ENCODE results near the gene ARHGAP23.
"Not testable (repeated sequence)": the region's sequence is repeated elsewhere in the genome, so short reads cannot be mapped to it uniquely, and the experiment has no call there.

The ARHGAP23 gene

GRCh38 chr17:38425744-38426143 lies 2.5 kb upstream of the ARHGAP23 start:
- Mint-ChIP-seq H3K9me3 (no peaks in the 10 kb centered on the region), H3K4me3 (peak overlapping the region in 1 of 2 donors; percentile 5), H3K27me3 (peaks cover 57 to 76% of the 10 kb centered on the region in 2 donors), H3K27ac (no peak overlapping the region), H3K36me3 (ENCODE audit: insufficient read depth) (peaks cover 4% of the 10 kb centered on the region), H3K4me1 (ENCODE audit: low read depth in 2 of 2) (peaks cover 6 to 7% of the 10 kb centered on the region in 2 donors)
- DNase-seq (no peak), ATAC-seq (replicated peaks) (no peak)

- H3K4me3 Mint-ChIP-seq = no peak overlapping the region
- H3K4me1 Mint-ChIP-seq (ENCODE audit: low read depth in 2 of 2) = peaks cover 6 to 7% of the 10 kb centered on the region in 2 donors
- DNase-seq (no peak), ATAC-seq (replicated peaks) (no peak)
- H3K36me3 Mint-ChIP-seq (ENCODE audit: insufficient read depth) = peaks cover 4% of the 10 kb centered on the region
- no peak overlapping the region for H3K27ac Mint-ChIP-seq
- H3K27me3 Mint-ChIP-seq = peaks cover 50 to 69% of the 10 kb centered on the region in 2 donors
- H3K9me3 Mint-ChIP-seq = no peaks in the 10 kb centered on the region
Measured at GRCh38 chr17:38426441-38426840, 1.8 kb upstream of the ARHGAP23 start.

GRCh38 chr17:38427160-38427949 lies 909 bp upstream of the ARHGAP23 start:
- Mint-ChIP-seq H3K27ac (peak overlapping the region in 1 of 2 donors; percentile 59), H3K27me3 (peaks cover 41 to 60% of the 10 kb centered on the region in 2 donors), H3K4me3 (peak overlapping the region; percentile 55 to 75), H3K9me3 (no peaks in the 10 kb centered on the region), H3K36me3 (ENCODE audit: insufficient read depth) (peaks cover 4% of the 10 kb centered on the region), H3K4me1 (ENCODE audit: low read depth in 2 of 2) (peaks cover 6 to 7% of the 10 kb centered on the region in 2 donors)
- DNase-seq = no peak
- ATAC-seq (replicated peaks) = no peak

GRCh38 chr17:38428643-38429371 lies 543 bp downstream of the ARHGAP23 start:
- DNase-seq (no peak), ATAC-seq (replicated peaks) (peak; percentile 23)
- peaks cover 6 to 7% of the 10 kb centered on the region in 2 donors for H3K4me1 Mint-ChIP-seq (ENCODE audit: low read depth in 2 of 2)
- H3K27me3 Mint-ChIP-seq = peaks cover 29 to 45% of the 10 kb centered on the region in 2 donors
- no peaks in the 10 kb centered on the region for H3K9me3 Mint-ChIP-seq
- H3K4me3 Mint-ChIP-seq = peak overlapping the region; percentile 66 to 75
- peaks cover 4% of the 10 kb centered on the region for H3K36me3 Mint-ChIP-seq (ENCODE audit: insufficient read depth)
- H3K27ac Mint-ChIP-seq = no peak overlapping the region

GRCh38 chr17:38429476-38430100 lies 1.3 kb downstream of the ARHGAP23 start:
- no peaks in the 10 kb centered on the region for H3K9me3 Mint-ChIP-seq
- peak overlapping the region; percentile 73 to 77 for H3K27ac Mint-ChIP-seq
- H3K36me3 Mint-ChIP-seq (ENCODE audit: insufficient read depth) = peaks cover 4% of the 10 kb centered on the region
- peaks cover 6 to 7% of the 10 kb centered on the region in 2 donors for H3K4me1 Mint-ChIP-seq (ENCODE audit: low read depth in 2 of 2)
- peaks cover 23 to 45% of the 10 kb centered on the region in 2 donors for H3K27me3 Mint-ChIP-seq
- no peak for ATAC-seq (replicated peaks)
- H3K4me3 Mint-ChIP-seq = peak overlapping the region; percentile 66 to 75
- no peak for DNase-seq

- no peaks in the 10 kb centered on the region for H3K9me3 Mint-ChIP-seq
- DNase-seq = no peak
- peaks cover 16 to 45% of the 10 kb centered on the region in 2 donors for H3K27me3 Mint-ChIP-seq
- H3K4me1 Mint-ChIP-seq (ENCODE audit: low read depth in 2 of 2) = peaks cover 6 to 7% of the 10 kb centered on the region in 2 donors
- H3K4me3 Mint-ChIP-seq = peak overlapping the region in 1 of 2 donors; percentile 66
- ATAC-seq (replicated peaks) = no peak
- peak overlapping the region in 1 of 2 donors; percentile 73 for H3K27ac Mint-ChIP-seq
- H3K36me3 Mint-ChIP-seq (ENCODE audit: insufficient read depth) = peaks cover 4% of the 10 kb centered on the region
Measured at GRCh38 chr17:38430316-38430715, 2.1 kb downstream of the ARHGAP23 start.

- Mint-ChIP-seq H3K4me1 (ENCODE audit: low read depth in 2 of 2) (peaks cover 6 to 7% of the 10 kb centered on the region in 2 donors), H3K4me3 (no peak overlapping the region)
- no peak for ATAC-seq (replicated peaks)
Measured at GRCh38 chr17:38430822-38431221, 2.6 kb downstream of the ARHGAP23 start.

GRCh38 chr17:38431346-38432145 lies 3.3 kb downstream of the ARHGAP23 start:
- DNase-seq = no peak
- Mint-ChIP-seq H3K4me1 (ENCODE audit: low read depth in 2 of 2) (peaks cover 6 to 7% of the 10 kb centered on the region in 2 donors), H3K9me3 (no peaks in the 10 kb centered on the region), H3K36me3 (ENCODE audit: insufficient read depth) (peaks cover 8% of the 10 kb centered on the region), H3K27ac (peak overlapping the region; percentile 0 to 5), H3K4me3 (no peak overlapping the region), H3K27me3 (peaks cover 10 to 47% of the 10 kb centered on the region in 2 donors)
- no peak for ATAC-seq (replicated peaks)

More at GRCh38 chr17:38430822-38431221, 2.6 kb downstream of the ARHGAP23 start:
- H3K36me3 Mint-ChIP-seq (ENCODE audit: insufficient read depth) = peaks cover 8% of the 10 kb centered on the region
- no peaks in the 10 kb centered on the region for H3K9me3 Mint-ChIP-seq
- H3K27ac Mint-ChIP-seq = peak overlapping the region; percentile 0 to 5
- peaks cover 11 to 45% of the 10 kb centered on the region in 2 donors for H3K27me3 Mint-ChIP-seq
- no peak for DNase-seq

GRCh38 chr17:38434178-38434665 lies 6.0 kb downstream of the ARHGAP23 start:
- H3K27me3 Mint-ChIP-seq = peaks cover 0 to 32% of the 10 kb centered on the region in 2 donors
- H3K36me3 Mint-ChIP-seq (ENCODE audit: insufficient read depth) = peaks cover 8% of the 10 kb centered on the region
- no peak overlapping the region for H3K27ac Mint-ChIP-seq
- H3K4me3 Mint-ChIP-seq = no peak overlapping the region
- DNase-seq (no peak), ATAC-seq (replicated peaks) (no peak)
- no peaks in the 10 kb centered on the region for H3K9me3 Mint-ChIP-seq
- H3K4me1 Mint-ChIP-seq (ENCODE audit: low read depth in 2 of 2) = no peaks in the 10 kb centered on the region

- no peak overlapping the region for H3K4me3 Mint-ChIP-seq
- H3K4me1 Mint-ChIP-seq (ENCODE audit: low read depth in 2 of 2) = no peaks in the 10 kb centered on the region
Measured at GRCh38 chr17:38435795-38436194, 7.5 kb downstream of the ARHGAP23 start.

GRCh38 chr17:38436386-38436785 lies 8.1 kb downstream of the ARHGAP23 start:
- peaks cover 4% of the 10 kb centered on the region for H3K36me3 Mint-ChIP-seq (ENCODE audit: insufficient read depth)
- no peaks in the 10 kb centered on the region for H3K9me3 Mint-ChIP-seq
- DNase-seq = no peak
- H3K27ac Mint-ChIP-seq = no peak overlapping the region
- H3K4me1 Mint-ChIP-seq (ENCODE audit: low read depth in 2 of 2) = no peaks in the 10 kb centered on the region
- peaks cover 0 to 32% of the 10 kb centered on the region in 2 donors for H3K27me3 Mint-ChIP-seq
- no peak for ATAC-seq (replicated peaks)
- H3K4me3 Mint-ChIP-seq = no peak overlapping the region

More at GRCh38 chr17:38435795-38436194, 7.5 kb downstream of the ARHGAP23 start:
- no peaks in the 10 kb centered on the region for H3K9me3 Mint-ChIP-seq
- no peak overlapping the region for H3K27ac Mint-ChIP-seq
- H3K36me3 Mint-ChIP-seq (ENCODE audit: insufficient read depth) = peaks cover 4% of the 10 kb centered on the region
- ATAC-seq (replicated peaks) (no peak), DNase-seq (no peak)
- H3K27me3 Mint-ChIP-seq = peaks cover 0 to 26% of the 10 kb centered on the region in 2 donors

- not testable (repeated sequence) for H3K27ac Mint-ChIP-seq; H3K36me3 Mint-ChIP-seq (ENCODE audit: insufficient read depth); H3K4me3 Mint-ChIP-seq; ATAC-seq (replicated peaks); DNase-seq; H3K9me3 Mint-ChIP-seq; H3K4me1 Mint-ChIP-seq (ENCODE audit: low read depth in 2 of 2)
- peaks cover 4 to 41% of the 10 kb centered on the region in 2 donors for H3K27me3 Mint-ChIP-seq
Measured at GRCh38 chr17:38437313-38437712, 9.0 kb downstream of the ARHGAP23 start.
